Left kidney (tissue), 2 donors: ENCODE results near the gene RSPO4. TPM values are rescaled to one million over a fixed set of nuclear protein-coding genes. Genes with fewer than 3 reads are reported as not detected.

Source experiments
- DNase-seq: peaks from one replicate; pipeline ENCODE4 v3.0.0-alpha.2; 2013
- polyA plus RNA-seq: library from polyadenylated mRNA; unstranded; fragments of 120-200 nt; gene quantifications from one replicate; pipeline ENCODE4 v1.2.1, GENCODE V29; 2013; ENCODE audit not compliant: insufficient read length

RSPO4 gene
- polyA plus RNA-seq, 1 donor = 2.3 TPM

GRCh38 chr20:969868-970267, 32.2 kb downstream of the RSPO4 start:
- no peak for DNase-seq

DNA sequence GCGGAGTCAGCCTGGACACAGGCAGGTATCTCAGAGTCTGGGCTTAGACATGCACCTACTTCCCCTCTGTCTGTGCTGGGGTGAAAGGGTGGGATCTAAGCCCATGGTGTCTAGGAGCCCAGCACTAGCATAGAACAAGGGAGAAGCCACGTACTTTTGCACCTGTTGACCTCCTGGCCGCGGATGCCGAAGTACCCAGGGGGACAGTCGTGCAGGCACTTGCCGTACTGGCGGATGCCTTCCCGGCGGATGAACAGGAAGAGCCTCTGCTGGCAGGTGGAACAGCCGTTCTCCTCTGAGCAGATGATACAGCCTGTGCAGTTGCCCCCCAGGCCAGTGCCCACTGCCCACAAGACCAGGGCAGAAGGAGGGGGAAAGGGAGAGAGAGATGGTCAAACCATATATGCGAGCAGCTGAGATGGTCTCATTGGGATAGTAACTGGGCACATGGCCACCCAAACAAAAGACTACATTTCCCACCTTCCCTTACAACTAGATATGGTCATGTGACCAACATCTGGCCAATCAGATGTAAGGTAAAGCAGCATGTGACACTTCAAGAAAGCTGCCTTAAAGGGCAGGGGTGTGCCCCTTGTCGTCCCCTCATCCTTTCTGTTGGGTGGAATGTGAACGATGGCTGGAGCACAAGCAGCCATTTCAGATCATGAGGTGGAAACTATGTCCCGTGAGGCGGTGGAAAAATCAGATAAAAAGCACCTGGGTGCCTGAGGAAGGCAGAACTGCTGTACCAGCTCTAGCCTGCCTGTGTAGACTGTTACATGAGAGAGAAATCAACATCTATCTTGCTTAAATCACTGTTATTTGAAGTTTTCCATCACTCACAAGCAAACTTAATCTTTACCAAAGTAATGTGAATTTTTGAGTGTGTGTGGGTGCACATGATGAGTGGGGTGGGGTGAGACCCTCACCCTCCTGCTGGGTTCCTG, 34.0 kb downstream of the RSPO4 start:
- no peak for DNase-seq

GRCh38 chr20:965956-966355, 36.2 kb downstream of the RSPO4 start:
- DNase-seq = peak; percentile 30

GRCh38 chr20:963795-964194, 38.3 kb downstream of the RSPO4 start:
- DNase-seq = no peak

DNA sequence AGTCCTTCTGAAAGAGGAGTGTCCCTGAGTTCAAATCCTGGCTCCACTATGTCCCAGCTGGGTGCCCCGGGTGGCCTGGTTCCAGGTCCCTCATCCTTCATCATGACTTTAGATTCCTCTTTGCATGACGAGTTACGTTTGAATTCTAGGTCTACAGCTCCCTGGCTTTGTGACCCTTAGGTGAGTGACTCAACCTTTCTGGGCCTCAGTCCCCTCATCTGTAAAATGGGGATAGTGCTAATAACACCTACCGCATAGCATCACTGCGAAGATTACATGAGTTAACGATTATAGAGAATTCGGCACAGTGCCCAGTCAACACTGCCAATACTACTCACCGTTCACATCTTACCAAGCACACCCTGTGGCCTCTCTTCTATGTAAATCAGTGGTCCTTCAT, 39.4 kb downstream of the RSPO4 start:
- no peak for DNase-seq

- no peak for DNase-seq
Observed at GRCh38 chr20:962223-962622, 39.9 kb downstream of the RSPO4 start.

GRCh38 chr20:961768-962167, 40.3 kb downstream of the RSPO4 start:
- no peak for DNase-seq

GRCh38 chr20:959996-960615, 42.0 kb downstream of the RSPO4 start:
- no peak for DNase-seq

DNA sequence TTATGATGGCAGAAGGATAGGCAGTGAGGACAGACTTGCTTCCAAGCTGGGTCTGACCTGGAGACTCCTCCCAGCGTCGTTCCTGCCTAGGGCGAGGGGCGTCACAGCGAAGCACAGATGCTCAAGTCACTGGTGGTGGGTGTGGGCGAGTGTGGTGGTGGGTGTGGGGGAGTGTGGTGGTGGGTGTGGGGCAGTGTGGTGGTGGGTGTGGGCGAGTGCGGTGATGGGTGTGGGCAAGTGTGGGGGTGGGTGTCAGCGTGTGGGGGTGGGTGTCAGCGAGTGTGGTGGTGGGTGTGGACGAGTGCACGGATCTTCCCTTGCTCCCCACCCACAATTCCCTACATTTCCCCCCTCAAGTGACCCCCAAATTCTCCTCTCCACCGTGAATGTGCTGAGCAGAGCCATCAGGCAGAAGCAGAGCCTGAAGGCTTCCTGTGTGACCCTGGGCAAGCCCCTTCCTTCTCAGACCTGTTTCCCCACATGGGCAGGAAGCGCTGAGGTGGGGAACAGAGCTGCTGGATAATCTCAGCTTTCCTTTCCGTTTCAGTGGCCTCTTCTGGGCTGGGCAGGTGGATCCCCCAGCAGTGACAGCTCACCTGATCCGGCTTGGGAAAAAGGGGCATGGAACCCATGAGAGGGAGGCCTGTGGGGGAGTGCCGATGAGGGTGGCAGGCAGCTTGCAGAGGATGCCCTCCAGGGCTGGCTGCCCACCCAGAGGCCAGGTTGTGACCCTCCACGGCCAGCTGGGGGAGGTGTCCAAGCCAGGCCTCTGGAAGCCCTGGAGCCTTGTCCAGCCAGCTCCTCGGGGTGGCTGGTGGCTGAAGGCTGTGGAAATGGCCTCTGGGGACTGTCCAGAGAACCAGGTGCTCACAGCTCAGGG, 42.9 kb downstream of the RSPO4 start:
- no peak for DNase-seq

GRCh38 chr20:957544-957943, 44.6 kb downstream of the RSPO4 start:
- no peak for DNase-seq

DNA sequence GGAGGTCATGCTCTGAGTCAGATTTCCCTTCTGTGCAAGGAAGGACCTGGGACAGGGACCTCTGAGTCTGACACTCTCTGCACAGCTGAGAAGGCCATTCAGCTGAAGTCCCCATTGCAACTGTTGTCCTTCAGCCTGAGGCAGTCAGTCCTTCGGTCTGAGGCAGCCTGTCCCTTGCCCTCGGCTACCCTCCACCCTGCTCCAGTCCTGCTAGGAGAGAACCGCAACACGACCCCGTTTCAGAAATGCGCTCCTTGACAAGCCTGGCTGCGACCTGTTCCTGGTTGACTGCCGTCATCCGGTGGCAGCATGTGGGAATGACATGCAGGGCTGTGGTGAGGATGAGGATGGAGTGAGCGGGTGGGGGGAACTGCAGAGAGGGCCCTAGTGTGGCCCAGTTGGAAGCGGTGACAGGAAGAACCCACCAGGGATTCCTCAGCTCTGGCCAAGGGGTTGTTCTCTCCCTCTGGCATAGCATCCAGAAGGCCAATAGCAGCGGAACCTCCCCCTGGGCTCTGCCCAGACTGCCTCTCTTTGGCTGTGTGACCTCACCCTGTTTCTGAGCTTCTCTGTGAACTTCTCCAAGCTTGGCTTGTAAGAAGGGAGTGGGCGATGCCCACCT, 45.7 kb downstream of the RSPO4 start:
- DNase-seq = peak; percentile 36

DNA sequence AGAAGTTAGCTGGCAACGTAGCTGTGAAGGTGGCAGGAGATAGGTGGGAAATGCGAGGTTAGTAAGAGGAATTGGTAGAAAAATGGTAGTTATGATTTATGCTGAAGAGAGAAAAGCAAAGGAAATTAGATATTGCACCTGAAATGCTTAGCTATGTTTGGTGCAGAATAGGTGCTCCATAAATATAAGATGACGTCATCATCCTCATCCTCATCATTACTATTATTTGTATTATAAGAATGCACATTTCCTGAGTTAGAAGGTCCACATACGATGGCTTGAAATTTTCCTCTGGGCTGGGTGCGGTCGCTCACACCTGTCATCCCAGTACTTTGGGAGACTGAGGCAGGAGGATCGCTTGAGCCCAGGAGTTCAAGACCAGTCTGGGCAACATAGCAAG, 46.5 kb downstream of the RSPO4 start:
- no peak for DNase-seq

DNA sequence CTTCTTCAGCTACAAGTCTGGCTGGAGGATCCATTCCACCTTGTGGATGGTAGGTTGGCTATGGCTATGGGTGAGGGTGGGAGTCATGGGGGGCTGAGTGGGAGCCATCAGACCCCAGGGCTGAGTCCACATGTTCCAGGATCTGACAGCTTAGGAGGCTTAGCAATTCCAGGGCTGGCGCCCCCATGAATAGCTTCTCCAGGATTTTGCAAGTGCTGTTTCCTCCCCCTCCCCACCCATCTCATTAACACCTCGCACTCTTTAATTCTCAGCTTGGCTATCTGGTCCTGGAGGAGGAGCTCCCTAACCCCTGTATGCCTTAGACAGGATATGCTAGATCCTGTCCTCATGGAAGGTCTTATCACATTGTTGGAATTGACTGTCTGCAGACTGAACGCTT, 47.0 kb downstream of the RSPO4 start:
- no peak for DNase-seq

DNA sequence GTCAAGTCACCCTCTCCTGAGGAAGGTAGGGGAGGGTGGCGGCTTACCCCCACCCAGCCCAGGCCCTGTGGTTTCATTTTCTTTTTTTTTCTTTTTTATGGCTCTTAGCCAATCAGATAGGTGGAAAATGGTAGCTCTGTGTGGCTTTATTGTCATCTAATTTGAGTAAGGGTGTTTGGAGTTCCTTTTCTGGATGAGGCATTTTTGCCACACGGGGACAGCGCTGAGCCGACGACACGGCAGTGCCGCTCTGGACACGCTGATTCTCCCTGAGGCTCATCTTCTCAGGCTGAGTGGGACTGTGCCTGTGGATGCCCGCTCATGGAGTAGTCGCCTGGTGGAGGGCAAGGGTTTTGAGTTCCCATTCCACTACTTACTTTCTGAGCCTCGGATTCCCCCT, 48.4 kb downstream of the RSPO4 start:
- no peak for DNase-seq

- no peak for DNase-seq
Observed at GRCh38 chr20:952196-952795, 49.8 kb downstream of the RSPO4 start.

- no peak for DNase-seq
Observed at GRCh38 chr20:951384-952169, 50.5 kb downstream of the RSPO4 start.

DNA sequence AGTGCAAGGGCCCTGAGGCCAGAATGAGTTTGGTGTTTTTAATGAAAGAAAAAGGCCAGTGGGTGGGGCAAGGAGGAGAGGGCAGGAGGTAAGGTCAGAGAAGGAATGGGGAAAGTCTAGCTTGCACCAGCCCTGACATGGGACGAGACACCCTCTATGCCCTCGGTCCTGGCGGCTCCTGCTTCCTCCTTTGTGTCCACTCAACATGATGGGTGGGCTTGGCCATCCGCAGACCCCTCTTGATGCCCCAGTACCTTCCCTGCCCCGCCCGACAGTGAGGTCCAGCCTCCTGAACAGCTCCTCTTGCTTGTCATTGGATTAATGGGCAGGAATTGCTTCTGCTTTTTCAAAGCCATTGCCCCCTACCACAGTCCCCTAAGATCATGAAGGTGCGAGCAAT, 52.4 kb downstream of the RSPO4 start:
- DNase-seq = no peak

DNA sequence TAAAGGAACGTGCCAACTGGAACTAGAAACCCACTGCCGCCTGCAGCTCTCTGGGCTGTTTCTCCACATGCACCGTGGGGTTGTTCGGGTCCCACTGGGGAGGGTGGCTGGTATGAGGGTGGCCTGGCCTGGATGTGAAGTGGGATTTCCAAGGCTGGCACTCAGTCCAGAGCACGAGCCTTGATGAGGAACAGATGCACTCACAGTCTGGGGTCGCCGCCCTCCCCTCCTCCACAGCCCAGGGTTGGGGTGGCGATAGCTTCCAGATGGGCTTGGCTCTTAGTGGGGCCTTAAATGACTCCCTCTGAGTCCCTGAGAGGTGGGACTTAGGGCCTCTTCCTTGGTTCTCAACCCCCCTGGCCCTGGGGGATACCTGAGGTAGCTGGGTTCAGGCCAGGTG, 55.3 kb downstream of the RSPO4 start:
- DNase-seq = no peak

DNA sequence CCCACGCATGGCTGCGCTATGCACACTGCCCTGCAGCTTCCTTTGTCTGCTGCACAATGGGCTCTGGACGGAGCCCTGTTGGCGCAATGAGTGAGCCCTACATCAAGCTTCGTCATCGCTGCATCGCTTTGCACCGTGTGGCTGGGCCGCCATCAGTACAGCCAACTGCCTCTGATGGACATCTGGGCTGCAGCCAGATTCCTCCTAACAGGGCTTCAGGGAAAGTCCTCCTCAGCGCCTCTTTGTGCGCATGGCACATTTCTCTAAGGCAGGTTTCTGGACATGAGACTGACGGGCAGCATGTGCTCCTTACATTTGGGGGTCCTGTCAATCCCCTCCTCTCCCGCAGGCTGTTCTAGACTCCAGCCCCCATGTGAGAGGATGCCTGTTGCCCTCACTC, 56.3 kb downstream of the RSPO4 start:
- no peak for DNase-seq

- DNase-seq = no peak
Observed at GRCh38 chr20:944774-945410, 57.2 kb downstream of the RSPO4 start.
